Non-pigmented ciliary epithelial cell (primary cell): Measurements from ENCODE around the gene SLC9A5.

ENCODE experiments used
- DNase-seq: peaks from one replicate; pipeline ENCODE4 v3.0.0-alpha.2; 2010; ENCODE audit warnings: low read depth

Gene SLC9A5

GRCh38 chr16:67258161-67258835 lies 9.5 kb downstream of the SLC9A5 start:
- DNase-seq, result no peak

GRCh38 chr16:67259705-67260104 lies 10.9 kb downstream of the SLC9A5 start:
- no peak for DNase-seq

- no peak for DNase-seq
Observed at GRCh38 chr16:67260426-67261063, 11.8 kb downstream of the SLC9A5 start.

GRCh38 chr16:67263201-67263600 lies 14.4 kb downstream of the SLC9A5 start:
- no peak for DNase-seq

- DNase-seq, result no peak
Observed at GRCh38 chr16:67264277-67264676, 15.5 kb downstream of the SLC9A5 start.

GRCh38 chr16:67264866-67265265 lies 16.1 kb downstream of the SLC9A5 start:
- no peak for DNase-seq

- DNase-seq, result no peak
Observed at GRCh38 chr16:67265834-67266233, 17.1 kb downstream of the SLC9A5 start.

- no peak for DNase-seq
Observed at GRCh38 chr16:67268136-67268579, 19.4 kb downstream of the SLC9A5 start.

GRCh38 chr16:67269766-67270165 lies 21.0 kb downstream of the SLC9A5 start:
- no peak for DNase-seq

GRCh38 chr16:67270931-67271338 lies 22.2 kb downstream of the SLC9A5 start:
- no peak for DNase-seq

- no peak for DNase-seq
Observed at GRCh38 chr16:67271446-67271845, 22.7 kb downstream of the SLC9A5 start.

GRCh38 chr16:67275321-67275720 lies 26.5 kb downstream of the SLC9A5 start:
- no peak for DNase-seq

GRCh38 chr16:67277294-67277998 lies 28.7 kb downstream of the SLC9A5 start:
- DNase-seq, result peak; percentile 97

GRCh38 chr16:67277999-67278772 lies 29.4 kb downstream of the SLC9A5 start:
- DNase-seq, result no peak

- DNase-seq, result no peak
Observed at GRCh38 chr16:67278773-67279295, 30.1 kb downstream of the SLC9A5 start.

GRCh38 chr16:67279296-67280089 lies 30.7 kb downstream of the SLC9A5 start, which contains the start of gene PLEKHG4:
TSS of gene PLEKHG4 (plus strand) at chr16:67279532. CDS start at chr16:67280045, 513 bp downstream.
- DNase-seq, result no peak

- DNase-seq, result no peak
Observed at GRCh38 chr16:67280090-67281015, 31.6 kb downstream of the SLC9A5 start.

- no peak for DNase-seq
Observed at GRCh38 chr16:67281536-67282446, 33.0 kb downstream of the SLC9A5 start.

- DNase-seq, result no peak
Observed at GRCh38 chr16:67282447-67282805, 33.6 kb downstream of the SLC9A5 start.
